GM21528 (cell line): Measurements from ENCODE around the gene SGPP1.
"Not testable (repeated sequence)": the region's sequence is repeated elsewhere in the genome, so short reads cannot be mapped to it uniquely, and the experiment has no call there.

Experiments
- ATAC-seq: cut with Tn5 transposase; IDR thresholded peaks from one replicate; pipeline ENCODE4 v1.9.1; 2021; ENCODE audit warnings: mild to moderate bottlenecking, moderate library complexity; ENCODE audit not compliant: unreplicated experiment, low FRiP score

The SGPP1 gene

DNA sequence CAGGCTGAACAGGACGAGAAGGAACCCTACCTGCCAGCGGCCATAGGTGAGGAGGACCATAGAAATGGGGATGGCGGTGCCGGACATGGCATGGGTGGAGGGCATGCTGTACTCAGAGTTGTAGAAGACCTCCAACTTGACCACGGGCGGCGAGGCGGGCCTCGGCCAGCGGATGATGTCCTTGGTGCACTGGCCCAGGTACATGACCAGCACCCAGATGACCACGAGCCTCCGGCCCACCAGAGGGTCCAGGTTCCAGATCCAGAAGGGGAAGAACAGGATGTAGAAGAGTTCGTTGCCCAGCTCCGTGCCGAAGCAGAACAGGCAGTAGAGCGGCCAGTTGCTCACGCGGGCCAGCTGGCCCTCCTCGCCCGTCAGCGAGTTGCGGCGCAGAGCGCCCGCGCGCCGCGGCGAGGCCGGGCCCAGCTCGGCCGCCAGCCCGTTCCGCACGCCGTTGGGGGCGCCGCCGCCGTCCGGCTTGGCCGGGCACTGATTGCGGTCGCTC lies 582 bp downstream of the SGPP1 start:
- ATAC-seq: peak; percentile 42

DNA sequence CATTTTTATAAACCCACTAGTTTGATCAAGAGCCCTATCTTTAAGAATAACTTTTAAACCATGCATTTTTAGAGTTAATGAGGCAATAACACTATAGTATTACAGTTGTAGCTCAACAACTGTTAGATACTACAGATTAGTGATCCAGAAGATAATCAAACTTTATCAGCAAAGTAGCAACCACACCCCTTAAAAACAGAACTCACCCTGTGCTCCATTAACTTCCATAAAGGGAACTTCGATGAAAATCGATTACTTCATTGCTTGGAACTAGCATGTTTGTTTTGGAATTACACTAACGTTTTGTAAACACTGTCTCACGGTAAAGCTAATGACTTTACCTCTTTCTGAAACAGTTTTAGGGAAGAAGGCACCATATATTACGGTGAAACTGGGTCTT lies 1.4 kb downstream of the SGPP1 start:
- ATAC-seq: no peak

DNA sequence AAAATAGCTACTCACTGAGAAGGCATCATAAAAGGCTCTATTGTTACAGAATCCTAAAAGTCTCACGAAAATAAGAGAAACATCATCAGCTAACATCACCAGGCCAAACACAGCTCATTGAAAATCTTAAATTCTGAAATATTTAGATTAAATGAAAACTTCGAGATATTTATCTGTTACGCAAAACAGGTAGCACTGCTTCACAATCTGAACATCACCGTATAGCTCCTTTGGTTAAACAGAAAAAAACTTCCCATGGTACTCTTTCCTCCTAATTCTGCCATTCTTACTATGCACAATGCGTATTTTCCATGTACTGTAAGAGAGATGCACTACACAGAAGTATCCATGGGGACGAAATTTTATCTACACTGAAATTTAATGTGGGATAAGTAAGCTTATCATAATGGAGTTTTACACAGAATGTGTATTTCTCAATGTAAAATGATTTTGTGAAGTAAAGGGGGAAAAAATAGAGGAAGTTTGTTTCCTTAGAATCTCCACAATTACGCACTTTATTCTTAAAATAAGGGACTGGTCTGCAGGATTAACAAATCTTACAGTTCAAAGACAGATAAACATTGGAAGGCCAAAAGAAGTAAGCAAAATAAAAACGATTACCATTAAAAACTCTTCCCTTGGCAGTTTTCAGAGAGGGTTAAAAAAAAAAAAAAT lies 1.9 kb downstream of the SGPP1 start:
- ATAC-seq: no peak

- no peak for ATAC-seq
Measured at GRCh38 chr14:63717702-63718101, 10.2 kb downstream of the SGPP1 start.

GRCh38 chr14:63715360-63715759 lies 12.5 kb downstream of the SGPP1 start:
- no peak for ATAC-seq

DNA sequence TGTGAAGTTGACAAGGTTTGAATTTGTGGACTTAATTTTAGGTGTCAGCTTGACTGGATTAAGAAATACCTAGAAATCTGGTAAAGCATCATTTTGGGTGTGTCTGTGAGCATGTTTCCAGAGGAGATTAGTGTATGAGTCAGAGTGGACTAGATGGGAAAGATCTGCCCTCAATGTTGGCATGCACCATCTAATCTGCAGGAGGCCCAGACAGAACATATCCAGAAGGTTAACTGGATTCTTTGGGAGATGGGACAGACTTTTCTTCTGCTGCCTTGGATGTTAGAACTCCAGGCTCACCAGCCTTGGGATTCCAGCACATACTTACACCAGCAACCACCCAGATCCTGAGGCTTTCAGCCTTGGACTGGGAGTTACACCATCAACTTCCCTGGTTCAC lies 14.1 kb downstream of the SGPP1 start:
- no peak for ATAC-seq

DNA sequence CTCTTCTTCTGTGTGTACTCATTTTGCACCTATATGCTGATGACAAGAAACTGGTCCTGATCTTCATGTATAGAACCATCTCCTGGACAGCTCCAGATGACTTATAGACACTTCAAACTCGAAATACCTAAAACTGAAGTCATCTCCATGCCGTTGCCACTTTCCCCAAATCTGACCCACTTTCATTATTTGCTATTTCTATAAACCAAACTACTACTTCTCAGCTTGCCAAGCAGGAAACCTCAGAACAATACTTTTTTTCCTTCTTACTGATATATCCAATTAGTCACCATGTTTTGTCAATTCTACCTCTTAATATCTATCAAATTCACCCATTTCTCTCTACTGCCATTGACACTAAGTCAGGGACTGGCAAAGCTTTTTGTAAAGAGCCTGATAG lies 14.8 kb downstream of the SGPP1 start:
- no peak for ATAC-seq

DNA sequence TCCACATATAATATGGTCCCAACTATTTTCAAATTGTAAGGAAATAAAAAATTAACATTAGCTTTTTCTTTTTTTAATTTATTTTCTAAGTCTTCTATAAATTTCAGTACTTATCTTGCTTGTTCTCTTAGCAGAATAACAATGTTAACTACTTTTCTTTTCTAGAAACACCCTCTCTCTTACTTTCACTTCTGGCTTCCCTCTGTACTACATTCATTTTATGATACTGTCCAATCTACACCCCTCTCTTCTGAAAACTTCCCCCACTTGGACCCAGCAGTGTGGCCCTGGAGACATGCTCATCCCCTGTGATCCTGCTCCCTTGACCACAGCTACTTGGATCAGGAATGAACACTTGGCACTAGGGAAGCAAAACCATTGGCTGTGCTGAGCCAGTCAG lies 15.7 kb downstream of the SGPP1 start:
- ATAC-seq: no peak

GRCh38 chr14:63710497-63710896 lies 17.4 kb downstream of the SGPP1 start:
- ATAC-seq: no peak

DNA sequence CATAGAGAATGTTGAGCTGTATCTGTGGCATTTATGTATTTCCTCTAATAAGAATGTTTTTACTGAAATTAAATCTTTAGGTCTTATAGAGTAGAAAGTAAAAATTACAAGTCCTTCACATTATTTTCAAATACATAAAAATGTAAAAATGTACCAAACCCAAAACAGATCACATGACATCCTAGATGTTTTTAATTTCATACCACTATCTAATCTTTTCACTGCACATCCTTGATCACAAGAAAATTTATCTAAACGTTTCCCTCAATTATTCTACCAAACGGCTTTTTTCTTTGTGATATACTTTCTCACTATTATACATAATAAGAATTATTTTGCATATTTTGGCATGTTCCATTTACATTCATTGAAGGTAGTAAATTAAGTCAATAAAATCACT lies 18.3 kb downstream of the SGPP1 start:
- ATAC-seq: no peak

DNA sequence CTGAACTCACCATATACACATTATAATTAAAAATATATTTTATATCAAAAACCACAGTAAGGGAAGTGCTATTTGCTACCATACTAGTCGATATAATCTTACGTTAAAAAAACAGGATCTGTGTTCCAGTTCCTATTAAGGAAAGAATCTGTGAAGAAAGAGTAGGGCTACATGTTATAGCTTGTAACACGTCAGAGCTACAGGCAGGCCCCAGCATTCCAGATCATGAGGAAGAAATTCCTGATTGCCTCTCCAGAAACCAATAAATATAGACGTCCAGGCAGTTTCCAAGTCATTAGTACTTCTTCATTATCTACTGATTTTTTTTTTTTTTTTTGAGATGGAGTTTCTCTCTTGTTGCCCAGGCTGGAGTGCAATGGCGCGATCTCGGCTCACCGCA lies 20.6 kb downstream of the SGPP1 start:
- no peak for ATAC-seq

- peak; percentile 62 for ATAC-seq
Measured at GRCh38 chr14:63705561-63706070, 22.2 kb downstream of the SGPP1 start.

DNA sequence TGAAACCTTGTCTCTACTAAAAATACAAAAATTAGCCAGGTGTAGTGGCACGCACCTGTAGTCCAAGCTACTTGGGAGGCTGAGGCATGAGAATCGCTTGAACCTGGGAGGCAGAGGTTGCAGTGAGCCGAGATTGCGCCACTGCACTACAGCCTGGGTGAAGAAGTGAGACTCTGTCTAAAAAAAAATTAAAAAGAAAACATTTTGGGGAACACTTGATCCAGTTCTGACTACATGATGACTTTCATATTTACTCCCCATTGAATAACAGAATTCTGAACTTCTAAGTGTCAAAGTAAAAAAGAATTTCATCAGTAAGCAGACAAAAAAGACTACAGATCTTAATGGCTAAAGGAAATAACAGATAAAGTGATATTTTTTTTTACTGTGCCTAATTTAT lies 25.3 kb downstream of the SGPP1 start:
- ATAC-seq: not testable (repeated sequence)

- no peak for ATAC-seq
Measured at GRCh38 chr14:63701606-63702299, 26.1 kb downstream of the SGPP1 start.

DNA sequence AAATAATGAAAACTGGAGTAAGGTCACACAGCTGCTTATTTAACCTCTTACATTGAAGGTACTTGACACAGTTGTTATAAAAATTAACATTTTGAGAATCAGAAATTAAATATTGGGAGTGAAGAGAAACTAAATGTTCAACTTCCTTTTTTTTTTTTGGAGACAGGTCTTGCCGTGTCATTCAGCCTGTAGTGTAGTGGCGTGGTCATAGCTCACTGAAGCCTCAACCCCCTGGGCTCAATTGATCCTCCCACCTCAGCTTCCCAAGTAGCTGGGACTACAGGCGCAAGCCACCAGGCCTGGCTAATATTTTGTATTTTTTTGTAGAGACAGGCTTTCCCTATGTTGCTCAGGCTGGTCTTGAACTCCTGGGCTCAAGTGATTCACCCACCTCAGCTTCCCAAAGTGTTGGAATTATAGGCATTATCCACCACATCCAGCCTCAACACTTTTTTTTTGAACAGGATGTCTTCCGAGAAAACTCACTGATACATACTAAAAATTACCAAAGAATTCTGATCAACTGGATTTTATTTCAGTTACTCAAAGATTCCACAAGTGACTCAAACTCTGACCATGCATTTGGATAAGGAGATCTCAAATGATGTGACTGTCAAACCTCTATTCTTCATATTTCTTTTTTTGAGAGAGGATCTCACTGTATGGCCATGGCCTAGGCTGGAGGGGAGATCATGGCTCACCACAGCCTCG lies 35.4 kb downstream of the SGPP1 start:
- no peak for ATAC-seq

DNA sequence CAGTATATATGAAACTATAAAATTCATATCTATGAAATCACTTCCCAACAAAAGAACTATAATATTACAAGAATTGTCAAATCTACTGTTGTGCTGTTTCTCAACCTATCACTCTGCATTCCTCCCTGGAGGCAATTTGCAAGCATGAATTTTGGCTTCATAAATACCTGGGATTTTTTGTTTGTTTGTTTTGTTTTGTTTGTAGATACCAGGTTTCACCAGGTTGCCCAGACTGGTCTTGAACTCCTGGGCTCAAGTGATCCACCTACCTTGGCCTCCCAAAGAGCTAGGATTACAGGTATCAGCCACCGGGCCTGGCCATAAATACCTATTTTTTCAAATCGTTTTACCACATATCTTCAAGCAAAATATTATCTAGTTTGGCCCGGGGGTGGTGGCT lies 38.7 kb downstream of the SGPP1 start:
- no peak for ATAC-seq

- no peak for ATAC-seq
Measured at GRCh38 chr14:63686926-63687325, 40.9 kb downstream of the SGPP1 start.

- no peak for ATAC-seq
Measured at GRCh38 chr14:63685401-63685800, 42.5 kb downstream of the SGPP1 start.

GRCh38 chr14:63682727-63683593 lies 44.9 kb downstream of the SGPP1 start:
- no peak for ATAC-seq

DNA sequence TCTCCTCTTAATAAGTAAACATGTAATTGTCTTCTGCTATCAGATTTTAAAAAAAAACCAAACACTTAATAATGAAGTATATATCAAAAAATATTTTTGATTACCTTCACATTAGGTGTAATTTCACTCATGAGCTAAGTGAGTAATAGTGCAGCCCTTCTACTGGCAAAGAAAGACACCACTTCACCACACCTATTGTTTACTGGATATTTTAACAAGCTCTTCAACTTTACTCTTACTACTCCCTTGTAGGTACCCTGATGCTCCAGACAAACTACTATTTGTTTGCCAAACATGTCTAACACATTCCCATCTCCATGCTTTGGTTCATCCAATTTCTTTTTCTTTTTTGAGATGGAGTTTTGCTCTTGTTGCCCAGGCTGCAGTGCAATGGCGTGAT lies 49.3 kb downstream of the SGPP1 start:
- ATAC-seq: no peak
